Ascending aorta (tissue), 2 donors: Measurements from ENCODE around the gene SLC25A19. TPM values are rescaled to one million over a fixed set of nuclear protein-coding genes. Genes with fewer than 3 reads are reported as not detected.

Experiments used
- DNase-seq, 2 donors: peaks; one replicate each; pipeline ENCODE4 v3.0.0-alpha.2; 2019; ENCODE audit warnings: low spot score in 2 of 2
- H3K27ac ChIP-seq, 2 donors: fragments of 200-600 bp; sonication (generic); one replicate each; pipeline ENCODE4 v1.5.1; 2016 to 2017; ENCODE audit warnings: mild to moderate bottlenecking in 1 of 2
- H3K27me3 ChIP-seq: fragments of 200-600 bp; sonication (generic); one replicate; pipeline ENCODE4 v1.5.1; 2017
- H3K36me3 ChIP-seq, 2 donors: fragments of 200-600 bp; sonication (generic); one replicate each; pipeline ENCODE4 v1.5.1; 2016
- H3K4me1 ChIP-seq, 2 donors: fragments of 200-600 bp; sonication (generic); one replicate each; pipeline ENCODE4 v1.5.1; 2016 to 2017; ENCODE audit warnings: mild to moderate bottlenecking in 1 of 2
- H3K4me3 ChIP-seq, 2 donors: fragments of 200-600 bp; sonication (generic); one replicate each; pipeline ENCODE4 v1.5.1; 2016 to 2017; ENCODE audit warnings: mild to moderate bottlenecking in 1 of 2
- H3K9me3 ChIP-seq, 2 donors: fragments of 200-600 bp; sonication (generic); one replicate each; pipeline ENCODE4 v1.5.1; 2016
- intact Hi-C: fragments of 100-400 bp; cut with DNase I; formaldehyde crosslinking; loops from one replicate; pipeline ENCODE4 v1.15.1; 2023
- total RNA-seq: library from RNA; depleted of rRNA; stranded (reverse); fragments of >200 nt; gene quantifications from one replicate; pipeline ENCODE4 v1.1.0, GENCODE V29; 2016
- TF ChIP-seq, protein P1 (sequence below), 3 experiments: fragments of 200-600 bp in 2 of 3; fragments of 450-650 bp in 1 of 3; sonication (generic) in 2 of 3; IDR thresholded peaks; one replicate each; pipeline ENCODE4 v1.5.1; 2016 to 2019; ENCODE audit warnings: antibody characterized with exemption in 3 of 3, mild to moderate bottlenecking in 1 of 3, moderate library complexity in 1 of 3

SLC25A19 gene
- total RNA-seq, 1 donor from 2014 or later = 1.3 TPM

DNA sequence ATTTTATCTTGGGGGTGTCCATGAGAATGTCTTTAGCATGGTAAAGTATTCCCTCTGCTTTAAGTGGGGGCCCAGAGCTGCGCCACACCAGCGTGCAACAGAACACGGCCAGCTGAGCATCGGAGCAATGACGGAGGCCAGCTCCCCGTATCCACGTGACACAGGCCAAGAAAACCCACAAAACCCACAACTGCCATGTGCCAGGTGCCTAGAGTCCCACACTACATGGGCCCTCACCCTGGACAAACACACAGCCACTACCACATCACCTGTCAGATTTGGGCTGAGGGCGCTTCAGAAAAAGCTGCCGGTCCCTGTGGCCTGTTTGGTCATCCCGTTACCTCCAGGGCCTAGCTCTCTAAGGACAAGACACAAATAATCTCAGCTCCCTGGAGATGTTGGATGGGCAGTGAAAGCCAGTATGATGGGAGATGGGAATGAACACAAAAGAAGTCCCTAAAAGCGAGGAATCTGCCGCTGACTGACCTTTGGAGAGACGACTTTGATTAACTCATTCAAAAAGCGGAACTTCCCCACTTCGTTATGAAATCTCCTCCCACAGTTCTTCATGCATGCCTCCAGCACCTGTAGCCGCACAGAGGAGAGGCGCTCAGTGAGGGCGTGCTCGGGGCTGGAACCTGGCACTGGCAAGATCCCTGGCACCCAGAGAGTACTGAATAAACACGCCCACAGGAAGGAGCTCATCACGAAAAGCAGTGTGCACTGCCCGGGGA lies 44.9 kb downstream of the SLC25A19 start:
- peaks cover 0 to 1% of the 10 kb centered on the region in 2 donors for H3K4me1 ChIP-seq
- no peak overlapping the region for H3K4me3 ChIP-seq
- no peak for DNase-seq
- intact Hi-C loops = no loop called here
- no peak overlapping the region for H3K27ac ChIP-seq
- TF ChIP-seq, protein P1, sequence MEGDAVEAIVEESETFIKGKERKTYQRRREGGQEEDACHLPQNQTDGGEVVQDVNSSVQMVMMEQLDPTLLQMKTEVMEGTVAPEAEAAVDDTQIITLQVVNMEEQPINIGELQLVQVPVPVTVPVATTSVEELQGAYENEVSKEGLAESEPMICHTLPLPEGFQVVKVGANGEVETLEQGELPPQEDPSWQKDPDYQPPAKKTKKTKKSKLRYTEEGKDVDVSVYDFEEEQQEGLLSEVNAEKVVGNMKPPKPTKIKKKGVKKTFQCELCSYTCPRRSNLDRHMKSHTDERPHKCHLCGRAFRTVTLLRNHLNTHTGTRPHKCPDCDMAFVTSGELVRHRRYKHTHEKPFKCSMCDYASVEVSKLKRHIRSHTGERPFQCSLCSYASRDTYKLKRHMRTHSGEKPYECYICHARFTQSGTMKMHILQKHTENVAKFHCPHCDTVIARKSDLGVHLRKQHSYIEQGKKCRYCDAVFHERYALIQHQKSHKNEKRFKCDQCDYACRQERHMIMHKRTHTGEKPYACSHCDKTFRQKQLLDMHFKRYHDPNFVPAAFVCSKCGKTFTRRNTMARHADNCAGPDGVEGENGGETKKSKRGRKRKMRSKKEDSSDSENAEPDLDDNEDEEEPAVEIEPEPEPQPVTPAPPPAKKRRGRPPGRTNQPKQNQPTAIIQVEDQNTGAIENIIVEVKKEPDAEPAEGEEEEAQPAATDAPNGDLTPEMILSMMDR (IDR thresholded peaks at IDR 0.05) = no peak
- H3K36me3 ChIP-seq = peaks cover 70 to 75% of the 10 kb centered on the region in 2 donors
- no peaks in the 10 kb centered on the region for H3K9me3 ChIP-seq
- no peaks in the 10 kb centered on the region for H3K27me3 ChIP-seq

GRCh38 chr17:75242461-75243042 lies 46.7 kb downstream of the SLC25A19 start:
- Histone ChIP-seq H3K36me3 (peaks cover 83 to 93% of the 10 kb centered on the region in 2 donors), H3K9me3 (no peaks in the 10 kb centered on the region), H3K27ac (no peak overlapping the region), H3K4me1 (no peaks in the 10 kb centered on the region), H3K4me3 (no peak overlapping the region), H3K27me3 (no peaks in the 10 kb centered on the region)
- intact Hi-C loops = no loop called here
- TF ChIP-seq, protein P1 (IDR thresholded peaks at IDR 0.05) = no peak
- DNase-seq = no peak

GRCh38 chr17:75241996-75242460 lies 47.2 kb downstream of the SLC25A19 start:
- no peaks in the 10 kb centered on the region for H3K27me3 ChIP-seq
- DNase-seq = no peak
- no peak overlapping the region for H3K4me3 ChIP-seq
- intact Hi-C loops = no loop called here
- H3K27ac ChIP-seq = no peak overlapping the region
- TF ChIP-seq, protein P1 (IDR thresholded peaks at IDR 0.05) = no peak
- H3K4me1 ChIP-seq = no peaks in the 10 kb centered on the region
- peaks cover 89 to 98% of the 10 kb centered on the region in 2 donors for H3K36me3 ChIP-seq
- no peaks in the 10 kb centered on the region for H3K9me3 ChIP-seq

GRCh38 chr17:75241502-75241901 lies 47.7 kb downstream of the SLC25A19 start:
- TF ChIP-seq, protein P1 (IDR thresholded peaks at IDR 0.05) = no peak
- H3K36me3 ChIP-seq = peaks cover 91 to 100% of the 10 kb centered on the region in 2 donors
- intact Hi-C loops = no loop called here

GRCh38 chr17:75241143-75241430 lies 48.1 kb downstream of the SLC25A19 start:
- no peaks in the 10 kb centered on the region for H3K27me3 ChIP-seq
- intact Hi-C loops = no loop called here
- no peak overlapping the region for H3K4me3 ChIP-seq
- H3K4me1 ChIP-seq = no peaks in the 10 kb centered on the region
- H3K27ac ChIP-seq = peak overlapping the region in 1 of 2 donors; percentile 56
- DNase-seq = no peak
- no peaks in the 10 kb centered on the region for H3K9me3 ChIP-seq
- TF ChIP-seq, protein P1 (IDR thresholded peaks at IDR 0.05) = no peak
- H3K36me3 ChIP-seq = peaks cover 89 to 100% of the 10 kb centered on the region in 2 donors

More at GRCh38 chr17:75241502-75241901, 47.7 kb downstream of the SLC25A19 start:
- Histone ChIP-seq H3K4me3 (no peak overlapping the region), H3K4me1 (no peaks in the 10 kb centered on the region), H3K27ac (no peak overlapping the region), H3K9me3 (no peaks in the 10 kb centered on the region), H3K27me3 (no peaks in the 10 kb centered on the region)
- no peak for DNase-seq
